SK-N-SH (cell line): ENCODE data around the gene CRTC1. TPM values are rescaled to one million over a fixed set of nuclear protein-coding genes. Genes with fewer than 3 reads are reported as not detected.

Experiments
- CTCF ChIA-PET: fragments of 300-600, 350-600 bp; formaldehyde crosslinking; extraction: SDS; loops from one replicate; lab custom pipeline; 2021; lab: Yijun Ruan, JAX
- POLR2A ChIA-PET: fragments of 350-600 bp; sonication (Branson Sonifier 250); formaldehyde crosslinking; extraction: SDS; loops from one replicate; lab custom pipeline; 2020; ENCODE audit warnings: antibody characterized with exemption, inconsistent platforms; lab: Yijun Ruan, JAX
- DNase-seq: peaks from one replicate; pipeline ENCODE4 v3.0.0; 2012
- H2AFZ ChIP-seq: fragments of 200-600 bp; sonication (generic); 2 replicates; pipeline ENCODE4 v1.8.1; 2016; ENCODE audit warnings: antibody characterized with exemption, mild to moderate bottlenecking, low read depth
- H3F3A ChIP-seq: fragments of 200-600 bp; sonication (generic); replicated peaks from 2 replicates; pipeline ENCODE3; 2016; ENCODE audit warnings: antibody characterized with exemption, mild to moderate bottlenecking; ENCODE audit not compliant: insufficient read depth
- H3K27ac ChIP-seq, 2 experiments: fragments of 200-500 bp in 1 of 2; fragments of 200-600 bp in 1 of 2; sonication (Bioruptor generic) in 1 of 2; sonication (generic), shearing (Covaris generic) in 1 of 2; 2 replicates each; pipeline versions ENCODE4 v1.5.1 to v1.6.1; 2014 to 2016; ENCODE audit warnings: low read depth in 2 of 2, inconsistent platforms in 1 of 2, low read length in 1 of 2, mild to moderate bottlenecking in 1 of 2, mixed read lengths in 1 of 2
- H3K27me3 ChIP-seq: fragments of 200-600 bp; sonication (generic), shearing (Covaris generic); 2 replicates; pipeline ENCODE4 v1.6.1; 2016; ENCODE audit warnings: mixed run types; ENCODE audit not compliant: insufficient read depth
- H3K36me3 ChIP-seq, 2 experiments: fragments of 200-500 bp in 1 of 2; fragments of 200-600 bp in 1 of 2; sonication (Bioruptor generic) in 1 of 2; sonication (generic) in 1 of 2; replicated peaks in 1 of 2; 2 replicates each; pipeline versions ENCODE3 to v1.5.1; 2014 to 2016; ENCODE audit warnings: low read length in 1 of 2, mild to moderate bottlenecking in 1 of 2; ENCODE audit not compliant: insufficient read depth in 2 of 2, control insufficient read depth in 1 of 2
- H3K4me1 ChIP-seq, 2 experiments: fragments of 200-500 bp in 1 of 2; fragments of 200-600 bp in 1 of 2; sonication (Bioruptor generic) in 1 of 2; sonication (generic), shearing (Covaris generic) in 1 of 2; 2 replicates each; pipeline versions ENCODE4 v1.5.1 to v1.6.1; 2014 to 2016; ENCODE audit warnings: low read depth in 1 of 2, low read length in 1 of 2, mixed run types in 1 of 2; ENCODE audit not compliant: insufficient read depth in 2 of 2, control insufficient read depth in 1 of 2
- H3K4me2 ChIP-seq: fragments of 200-600 bp; sonication (generic), shearing (Covaris generic); 2 replicates; pipeline ENCODE4 v1.6.1; 2017; ENCODE audit warnings: mixed run types
- H3K4me3 ChIP-seq, 2 experiments: fragments of 200-500 bp in 1 of 2; fragments of 200-600 bp in 1 of 2; sonication (Bioruptor generic) in 1 of 2; sonication (generic), shearing (Covaris generic) in 1 of 2; 2 replicates each; pipeline versions ENCODE4 v1.5.1 to v1.8.1; 2014 to 2016; ENCODE audit warnings: low read depth in 2 of 2, inconsistent platforms in 1 of 2, low read length in 1 of 2, mild to moderate bottlenecking in 1 of 2, mixed read lengths in 1 of 2, moderate library complexity in 1 of 2
- H3K79me2 ChIP-seq: fragments of 200-600 bp; sonication (generic); 2 replicates; pipeline ENCODE4 v1.8.1; 2017; ENCODE audit warnings: mild to moderate bottlenecking; ENCODE audit not compliant: insufficient read depth
- H3K9ac ChIP-seq: fragments of 200-600 bp; sonication (generic); 2 replicates; pipeline ENCODE4 v1.6.1; 2017; ENCODE audit warnings: mixed run types
- H3K9me2 ChIP-seq: fragments of 200-600 bp; sonication (generic); 2 replicates; pipeline ENCODE4 v1.6.1; 2017; ENCODE audit warnings: mixed run types
- H3K9me3 ChIP-seq: fragments of 200-600 bp; sonication (generic); 2 replicates; pipeline ENCODE4 v1.6.1; 2017; ENCODE audit warnings: mixed run types, mild to moderate bottlenecking, moderate library complexity
- H4K20me1 ChIP-seq: fragments of 200-600 bp; sonication (generic); 2 replicates; pipeline ENCODE4 v1.6.1; 2017; ENCODE audit warnings: mild to moderate bottlenecking, mixed run types; ENCODE audit not compliant: insufficient read depth
- CHD2 ChIP-seq: fragments of 150-350 bp; IDR thresholded peaks from 2 replicates; pipeline ENCODE4 v1.6.1; 2018; ENCODE audit warnings: low read length; ENCODE audit not compliant: partially characterized antibody
- FOSL2 ChIP-seq: IDR thresholded peaks from 2 replicates; pipeline ENCODE4 v1.4.0; 2012; ENCODE audit warnings: low read depth, mild to moderate bottlenecking, moderate library complexity, borderline replicate concordance
- FOXM1 ChIP-seq: IDR thresholded peaks from 2 replicates; pipeline ENCODE4 v1.4.0; 2012; ENCODE audit warnings: low read depth, mild to moderate bottlenecking
- GATA2 ChIP-seq: sonication (generic); formaldehyde crosslinking; IDR thresholded peaks from 2 replicates; pipeline ENCODE4 v1.5.0; 2020; ENCODE audit warnings: mild to moderate bottlenecking, missing genetic modification reagents
- JUND ChIP-seq: IDR thresholded peaks from 2 replicates; pipeline ENCODE4 v1.4.0; 2012
- MEF2A ChIP-seq: IDR thresholded peaks from 2 replicates; pipeline ENCODE4 v1.4.0; 2012; ENCODE audit warnings: low read depth, borderline replicate concordance
- NFIC ChIP-seq: IDR thresholded peaks from 2 replicates; pipeline ENCODE4 v1.4.0; 2012; ENCODE audit warnings: borderline replicate concordance
- NRF1 ChIP-seq: IDR thresholded peaks from 2 replicates; pipeline ENCODE4 v1.6.1; 2012; ENCODE audit warnings: low read depth, mild to moderate bottlenecking, low read length
- RAD21 ChIP-seq: IDR thresholded peaks from 2 replicates; pipeline ENCODE4 v1.6.1; 2012; ENCODE audit warnings: mild to moderate bottlenecking, low read length
- RCOR1 ChIP-seq: fragments of 150-350 bp; IDR thresholded peaks from 2 replicates; pipeline ENCODE4 v1.6.1; 2017; ENCODE audit warnings: antibody characterized with exemption, low read length
- RFX5 ChIP-seq: IDR thresholded peaks from 2 replicates; pipeline ENCODE4 v1.6.1; 2012; ENCODE audit warnings: mild to moderate bottlenecking, improper control_type of control experiment, low read length
- SIN3A ChIP-seq: IDR thresholded peaks from 2 replicates; pipeline ENCODE4 v1.6.1; 2012; ENCODE audit warnings: low read depth, mild to moderate bottlenecking, low read length, moderate library complexity, borderline replicate concordance
- TAF1 ChIP-seq: IDR thresholded peaks from 2 replicates; pipeline ENCODE4 v1.6.1; 2012; ENCODE audit warnings: low read depth, mild to moderate bottlenecking, low read length, moderate library complexity, borderline replicate concordance
- TEAD4 ChIP-seq: IDR thresholded peaks from 2 replicates; pipeline ENCODE4 v1.4.0; 2012; ENCODE audit warnings: mild to moderate bottlenecking, borderline replicate concordance; ENCODE audit not compliant: insufficient read depth
- USF1 ChIP-seq: IDR thresholded peaks from 2 replicates; pipeline ENCODE4 v1.4.0; 2012; ENCODE audit warnings: low read depth, borderline replicate concordance
- WGBS: methylation state at CpG from one replicate; pipeline ENCODE4 v1.1.6; 2017; ENCODE audit warnings: low lambda C conversion rate; 5-methylcytosine and 5-hydroxymethylcytosine counted together
- polyA plus RNA-seq, 3 experiments: library from polyadenylated mRNA; depleted of rRNA; stranded (reverse); fragments of >200 nt; gene quantifications; 2 replicates each; pipeline ENCODE4 v1.2.3, GENCODE V29; 2012
- TF ChIP-seq, protein P1 (sequence below): IDR thresholded peaks from 2 replicates; pipeline ENCODE4; 2012
- TF ChIP-seq, protein P2 (sequence below): IDR thresholded peaks from 2 replicates; pipeline ENCODE4 v1.4.0; 2012; ENCODE audit warnings: low read depth

CRTC1 gene
- polyA plus RNA-seq, 1 of the 3 experiments (the other 2 are of a cell fraction), result 5.0 TPM

DNA sequence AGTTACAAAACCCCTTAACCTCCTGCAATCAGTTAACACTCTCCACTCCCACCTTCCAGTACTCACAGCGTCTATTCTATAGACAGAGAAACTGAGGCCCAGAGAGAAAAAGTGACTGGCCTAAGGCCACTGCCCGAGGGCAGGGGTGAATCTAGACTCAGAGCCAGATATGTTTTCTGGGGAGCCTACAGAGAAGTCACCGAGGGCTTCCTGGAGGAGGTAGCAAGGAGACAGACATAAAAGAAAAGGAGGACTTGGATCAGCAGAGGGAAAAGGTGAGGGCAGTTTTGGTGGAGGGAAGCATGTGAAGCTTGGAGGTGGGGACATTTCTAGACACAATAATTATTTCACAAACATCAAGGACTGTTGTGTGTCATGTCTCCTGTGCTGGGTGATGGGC, 109.2 kb downstream of the CRTC1 start:
- Histone ChIP-seq H3K36me3 (no peaks in the 10 kb centered on the region), H3K4me2 (no peak overlapping the region), H3K4me3 (no peak overlapping the region), H3K9me3 (no peaks in the 10 kb centered on the region), H3K79me2 (no peaks in the 10 kb centered on the region), H3K4me1 (peaks cover 0 to 6% of the 10 kb centered on the region in 2 experiments; a peak in 1 of 4 replicates), H2AFZ (no peak overlapping the region), H3K9ac (no peak overlapping the region), H3K27me3 (peaks cover 52% of the 10 kb centered on the region), H3F3A (peaks cover 4% of the 10 kb centered on the region), H3K9me2 (no peaks in the 10 kb centered on the region), H4K20me1 (no peaks in the 10 kb centered on the region), H3K27ac (no peak overlapping the region)
- no peak for DNase-seq
- ChIA-PET POLR2A (no interaction called here), CTCF (interaction anchor here (1.4 to 1.6 kb wide), 2 partner anchors 54 to 55 kb away, joined by 4 to 5 read pairs; no protein-coding TSS in a partner anchor)
- 50% methylated on average over 3 of the region's 3 CpGs for WGBS
- TF ChIP-seq TEAD4 (no peak), USF1 (no peak), NFIC (no peak), RCOR1 (no peak), SIN3A (no peak), RAD21 (no peak), FOSL2 (no peak), JUND (no peak), TAF1 (no peak), RFX5 (no peak), FOXM1 (no peak), GATA2 (CRISPR knock-in tag) (no peak), CHD2 (no peak)
- TF ChIP-seq, protein P1, sequence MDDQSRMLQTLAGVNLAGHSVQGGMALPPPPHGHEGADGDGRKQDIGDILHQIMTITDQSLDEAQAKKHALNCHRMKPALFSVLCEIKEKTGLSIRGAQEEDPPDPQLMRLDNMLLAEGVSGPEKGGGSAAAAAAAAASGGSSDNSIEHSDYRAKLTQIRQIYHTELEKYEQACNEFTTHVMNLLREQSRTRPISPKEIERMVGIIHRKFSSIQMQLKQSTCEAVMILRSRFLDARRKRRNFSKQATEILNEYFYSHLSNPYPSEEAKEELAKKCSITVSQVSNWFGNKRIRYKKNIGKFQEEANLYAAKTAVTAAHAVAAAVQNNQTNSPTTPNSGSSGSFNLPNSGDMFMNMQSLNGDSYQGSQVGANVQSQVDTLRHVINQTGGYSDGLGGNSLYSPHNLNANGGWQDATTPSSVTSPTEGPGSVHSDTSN, result no peak
- TF ChIP-seq, protein P2, sequence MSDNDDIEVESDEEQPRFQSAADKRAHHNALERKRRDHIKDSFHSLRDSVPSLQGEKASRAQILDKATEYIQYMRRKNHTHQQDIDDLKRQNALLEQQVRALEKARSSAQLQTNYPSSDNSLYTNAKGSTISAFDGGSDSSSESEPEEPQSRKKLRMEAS, result no peak

DNA sequence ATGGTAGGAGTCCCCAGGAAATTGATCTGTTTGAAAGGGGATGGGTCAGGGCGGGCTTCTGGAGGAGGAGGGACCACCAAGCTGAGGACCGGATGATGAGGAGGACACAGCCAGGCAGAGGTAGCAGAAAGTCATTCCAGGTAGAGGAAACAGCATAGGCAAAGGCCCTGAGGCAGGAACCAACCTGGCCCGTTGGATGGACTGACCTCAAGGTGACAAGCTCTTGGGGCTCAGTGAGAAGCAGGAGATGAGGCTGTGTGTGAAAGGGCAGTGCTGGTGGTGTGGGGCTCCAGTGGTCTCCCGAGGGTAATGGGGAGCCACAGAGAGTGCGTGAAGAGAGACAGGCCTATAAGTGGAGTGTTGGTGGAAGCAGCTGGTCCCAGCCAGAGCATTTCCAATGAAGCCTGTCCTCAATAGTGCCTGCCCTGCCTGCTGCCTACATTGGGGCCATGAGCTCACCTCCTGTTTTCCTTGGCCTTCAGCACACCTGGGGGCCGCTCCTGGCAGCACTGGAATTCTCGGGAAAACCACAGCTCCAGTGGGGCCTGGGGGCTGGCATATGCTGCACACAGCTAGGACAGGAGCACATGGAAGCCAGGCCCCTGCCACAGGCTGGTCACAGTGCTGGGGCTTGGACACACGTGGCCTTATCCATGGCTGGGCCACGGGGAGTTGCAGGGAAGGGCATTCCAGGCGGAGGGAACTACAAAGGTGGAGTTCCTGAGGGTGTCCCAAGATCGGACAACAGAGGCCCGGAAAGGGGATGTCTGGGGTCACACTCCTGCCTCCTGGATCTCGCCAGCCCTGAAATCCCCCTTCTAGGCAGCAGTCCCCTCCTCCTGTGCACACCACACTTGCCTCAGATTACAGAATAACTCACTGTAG, 109.9 kb downstream of the CRTC1 start:
- H3K4me3 ChIP-seq, result no peak overlapping the region
- no peaks in the 10 kb centered on the region for H3K9me2 ChIP-seq
- peaks cover 45% of the 10 kb centered on the region for H3K27me3 ChIP-seq
- no peaks in the 10 kb centered on the region for H4K20me1 ChIP-seq
- H3K4me2 ChIP-seq, result no peak overlapping the region
- peaks cover 4% of the 10 kb centered on the region for H3F3A ChIP-seq
- H2AFZ ChIP-seq, result no peak overlapping the region
- POLR2A ChIA-PET, result interaction anchor here (1.1 kb wide), 1 partner anchor 38 kb away, joined by 3 read pairs; the partner anchor contains the start of gene UPF1
- TF ChIP-seq CHD2 (no peak), TEAD4 (no peak), MEF2A (no peak), NRF1 (no peak), RCOR1 (no peak), FOXM1 (no peak)
- TF ChIP-seq, protein P2, result no peak
- H3K4me1 ChIP-seq, result peaks cover 0 to 6% of the 10 kb centered on the region in 2 experiments; a peak in 1 of 4 replicates
- H3K36me3 ChIP-seq, result no peaks in the 10 kb centered on the region
- 77% methylated on average over 11 of the region's 13 CpGs for WGBS
- H3K9ac ChIP-seq, result no peak overlapping the region
- H3K27ac ChIP-seq, result no peak overlapping the region
- no peaks in the 10 kb centered on the region for H3K9me3 ChIP-seq
- peak; percentile 36 for DNase-seq
- CTCF ChIA-PET, result interaction anchor here (1.4 to 1.6 kb wide), 2 partner anchors 53 to 55 kb away, joined by 4 to 5 read pairs; no protein-coding TSS in a partner anchor
- no peaks in the 10 kb centered on the region for H3K79me2 ChIP-seq
